Kidney (tissue), 14 donors: Measurements from ENCODE around the gene NINL. TPM values are rescaled to one million over a fixed set of nuclear protein-coding genes. Genes with fewer than 3 reads are reported as not detected.

Source experiments
- DNase-seq, 5 donors: peaks; one replicate each; pipeline ENCODE4 v3.0.0-alpha.2; 2013 to 2020
- FAIRE-seq: peaks from 2 replicates; lab custom pipeline; 2012; peaks lifted over from hg19 to GRCh38; lab: Jason Lieb, UNC
- H3K27ac ChIP-seq, 2 donors: one replicate each; pipeline ENCODE4 v1.7.0; 2013; ENCODE audit warnings: low read depth in 2 of 2, low read length in 2 of 2, inconsistent platforms in 1 of 2
- H3K27me3 ChIP-seq: one replicate; pipeline ENCODE4 v1.7.1; 2013; ENCODE audit warnings: low read length, inconsistent platforms; ENCODE audit not compliant: control insufficient read depth, insufficient read depth
- H3K36me3 ChIP-seq, 3 donors: one replicate each; pipeline versions ENCODE4 v1.7.0 to v1.7.1; 2013; ENCODE audit warnings: low read length in 3 of 3, control low read depth in 1 of 3, inconsistent platforms in 1 of 3; ENCODE audit not compliant: insufficient read depth in 3 of 3, control insufficient read depth in 2 of 3
- H3K4me1 ChIP-seq, 3 donors: one replicate each; pipeline versions ENCODE4 v1.7.0 to v1.7.1; 2013; ENCODE audit warnings: low read length in 3 of 3, inconsistent platforms in 1 of 3, low read depth in 1 of 3; ENCODE audit not compliant: control insufficient read depth in 2 of 3, insufficient read depth in 2 of 3
- H3K4me3 ChIP-seq, 3 donors: one replicate each; pipeline versions ENCODE4 v1.7.0 to v1.8.1; 2013; ENCODE audit warnings: low read length in 3 of 3, control low read depth in 1 of 3, inconsistent platforms in 1 of 3
- H3K9ac ChIP-seq, 3 donors: one replicate each; pipeline versions ENCODE4 v1.7.0 to v1.7.1; 2013; ENCODE audit warnings: low read length in 3 of 3, control low read depth in 1 of 3, inconsistent platforms in 1 of 3
- H3K9me3 ChIP-seq, 3 donors: one replicate each; pipeline versions ENCODE4 v1.7.0 to v1.7.1; 2013; ENCODE audit warnings: low read length in 3 of 3, control low read depth in 1 of 3, inconsistent platforms in 1 of 3; ENCODE audit not compliant: control insufficient read depth in 2 of 3, insufficient read depth in 1 of 3
- intact Hi-C: fragments of 100-400 bp; cut with DNase I; formaldehyde crosslinking; loops from one replicate; pipeline ENCODE4 v1.11.1; 2022
- polyA plus RNA-seq: library from polyadenylated mRNA; stranded (reverse); fragments of 350-450 nt; fragmentation: Illumina TruSeq; extraction: RNeasy Lipid Tissue Mini Kit (QIAGEN cat#74804); gene quantifications from one replicate; pipeline ENCODE4 v1.2.3, GENCODE V29; 2014; ENCODE audit warnings: low read depth, low replicate concordance; ENCODE audit not compliant: insufficient read depth
- total RNA-seq: library from RNA; stranded (reverse); fragmentation: NEBNext Ultra II Directional; extraction: Animal tissue kit (Norgen Biotek cat#: 25700); gene quantifications from one replicate; pipeline ENCODE4 v1.2.1, GENCODE V29; 2021
- TF ChIP-seq, protein P1 (sequence below): IDR thresholded peaks from 3 replicates; pipeline ENCODE4 v1.5.1; 2012; ENCODE audit warnings: mild to moderate bottlenecking, moderate library complexity, borderline replicate concordance; ENCODE audit not compliant: insufficient read depth; ENCODE audit errors: extremely low read depth
- donor health status: control.
- donor health status: control.
- donor health status: control.
- donor health status: control.
- donor health status: control.
- donor health status: DM: yes; HTN: yes; CAD: no.
- donor health status: Normal renal cell carcinoma (clear cell type).

Gene NINL
- total and polyA plus RNA-seq, 2 donors from 2014 or later: 23.4 to 25.2 TPM

DNA sequence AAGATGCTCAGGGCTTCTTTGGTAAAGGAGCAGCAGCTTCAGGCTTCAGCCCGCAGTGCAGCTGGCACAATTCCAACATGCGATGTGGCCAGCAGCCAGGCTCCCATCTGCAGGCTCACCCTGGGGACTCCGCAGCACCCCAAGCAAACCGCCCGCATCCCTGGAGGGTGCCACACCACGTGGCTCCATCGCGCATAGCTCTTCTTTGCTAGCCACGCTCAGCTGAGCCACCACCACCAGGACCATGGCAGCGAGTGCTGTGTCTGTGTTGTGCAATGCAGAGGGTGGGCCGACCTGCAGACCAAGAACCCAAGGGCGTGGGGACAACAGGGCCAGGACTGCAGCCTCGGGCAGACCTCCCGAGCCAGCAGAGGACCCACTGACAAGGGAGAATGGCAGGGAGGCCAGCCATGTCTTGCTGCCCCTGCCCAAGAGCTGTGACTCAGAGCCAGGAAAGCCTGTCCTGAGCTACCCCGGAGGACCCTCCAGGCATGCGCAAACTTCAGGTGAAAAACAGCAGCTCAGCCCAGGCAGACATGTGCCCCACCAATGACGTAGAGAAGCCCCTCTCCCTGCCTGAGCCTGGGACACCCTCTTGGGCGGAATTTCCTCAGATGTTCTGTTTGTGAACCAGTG is 90.0 kb downstream of the NINL start:
- TF ChIP-seq, protein P1, sequence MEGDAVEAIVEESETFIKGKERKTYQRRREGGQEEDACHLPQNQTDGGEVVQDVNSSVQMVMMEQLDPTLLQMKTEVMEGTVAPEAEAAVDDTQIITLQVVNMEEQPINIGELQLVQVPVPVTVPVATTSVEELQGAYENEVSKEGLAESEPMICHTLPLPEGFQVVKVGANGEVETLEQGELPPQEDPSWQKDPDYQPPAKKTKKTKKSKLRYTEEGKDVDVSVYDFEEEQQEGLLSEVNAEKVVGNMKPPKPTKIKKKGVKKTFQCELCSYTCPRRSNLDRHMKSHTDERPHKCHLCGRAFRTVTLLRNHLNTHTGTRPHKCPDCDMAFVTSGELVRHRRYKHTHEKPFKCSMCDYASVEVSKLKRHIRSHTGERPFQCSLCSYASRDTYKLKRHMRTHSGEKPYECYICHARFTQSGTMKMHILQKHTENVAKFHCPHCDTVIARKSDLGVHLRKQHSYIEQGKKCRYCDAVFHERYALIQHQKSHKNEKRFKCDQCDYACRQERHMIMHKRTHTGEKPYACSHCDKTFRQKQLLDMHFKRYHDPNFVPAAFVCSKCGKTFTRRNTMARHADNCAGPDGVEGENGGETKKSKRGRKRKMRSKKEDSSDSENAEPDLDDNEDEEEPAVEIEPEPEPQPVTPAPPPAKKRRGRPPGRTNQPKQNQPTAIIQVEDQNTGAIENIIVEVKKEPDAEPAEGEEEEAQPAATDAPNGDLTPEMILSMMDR: no peak
- Histone ChIP-seq H3K4me3 (no peak overlapping the region), H3K9ac (no peak overlapping the region), H3K36me3 (peaks cover 0 to 31% (median 4%) of the 10 kb centered on the region in 3 donors), H3K4me1 (no peaks in the 10 kb centered on the region), H3K27me3 (no peaks in the 10 kb centered on the region), H3K9me3 (no peaks in the 10 kb centered on the region), H3K27ac (no peak overlapping the region)
- intact Hi-C loops: no loop called here
- FAIRE-seq: no peak
- DNase-seq: peak in 1 of 5 donors; percentile 60

DNA sequence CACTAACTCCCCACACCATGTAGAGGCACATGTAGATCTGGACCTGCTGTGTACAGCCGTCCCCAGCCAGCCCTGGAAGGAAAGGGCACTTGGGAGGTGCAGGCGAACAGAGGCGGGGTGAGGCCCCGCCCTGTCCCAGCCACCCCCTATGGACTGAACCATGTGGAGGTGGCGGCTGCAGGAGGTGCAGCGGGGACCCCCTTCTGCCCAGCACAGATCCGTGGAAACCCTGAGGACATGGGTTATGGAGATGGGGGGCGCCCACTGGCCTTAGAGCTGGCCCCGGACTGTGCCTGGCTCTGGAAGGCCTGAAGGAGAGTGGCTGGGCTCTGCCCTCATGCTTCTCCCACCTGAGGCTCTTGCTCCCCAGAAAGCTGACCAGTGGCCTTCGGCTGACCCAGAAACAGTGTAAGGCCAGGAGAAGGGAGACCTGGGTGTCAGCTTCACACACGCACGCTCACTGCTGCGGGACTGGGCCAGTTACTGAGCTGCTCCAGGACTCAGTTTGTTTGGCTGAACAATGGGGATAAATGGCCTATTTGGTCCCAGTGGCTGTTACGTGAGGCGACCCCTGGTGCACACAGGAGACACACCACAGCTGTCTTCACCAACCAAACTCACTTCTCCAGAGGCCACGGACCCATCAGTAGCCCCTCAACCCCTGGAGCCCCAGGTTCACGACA is 90.7 kb downstream of the NINL start:
- no peaks in the 10 kb centered on the region for H3K4me1 ChIP-seq
- H3K36me3 ChIP-seq: peaks cover 0 to 34% (median 4%) of the 10 kb centered on the region in 3 donors
- no peak overlapping the region for H3K27ac ChIP-seq
- intact Hi-C loops: no loop called here
- DNase-seq: peak in 1 of 5 donors; percentile 54
- H3K27me3 ChIP-seq: no peaks in the 10 kb centered on the region
- no peak overlapping the region for H3K9ac ChIP-seq
- no peak for FAIRE-seq
- no peaks in the 10 kb centered on the region for H3K9me3 ChIP-seq
- H3K4me3 ChIP-seq: no peak overlapping the region
- TF ChIP-seq, protein P1: no peak

DNA sequence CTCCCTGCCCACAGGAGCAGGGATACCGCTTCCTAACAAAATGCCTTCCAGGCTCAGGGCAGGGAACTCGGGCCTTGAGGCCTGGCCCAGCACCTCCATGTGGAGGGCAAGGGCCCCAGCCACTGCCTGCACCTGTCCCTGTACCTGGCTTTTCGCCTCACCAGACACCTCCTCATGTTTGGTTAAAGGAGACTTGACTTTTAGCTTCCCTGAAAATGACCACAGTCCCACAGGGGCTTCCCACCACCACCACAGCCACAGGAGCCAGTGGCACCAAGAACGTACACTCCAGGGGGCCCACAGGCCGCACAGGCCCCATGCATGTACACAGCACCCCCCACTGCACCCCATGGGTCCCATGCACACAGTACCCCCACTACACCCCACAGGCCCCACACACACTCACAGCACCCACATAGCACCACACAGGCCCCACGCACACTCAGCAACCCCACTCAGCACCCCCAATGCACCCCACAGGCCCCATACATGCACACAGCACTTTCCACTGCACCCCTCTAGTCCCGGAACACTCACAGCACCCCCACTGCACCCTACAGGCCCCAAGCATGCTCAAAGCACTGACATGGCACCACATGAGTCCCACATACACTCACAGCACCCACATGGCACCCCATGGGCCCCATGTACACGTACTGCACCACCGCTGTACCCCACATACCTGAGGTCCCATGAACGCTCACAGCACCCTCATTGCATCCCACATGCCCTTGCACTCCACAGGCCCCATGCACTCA is 91.4 kb downstream of the NINL start:
- H3K9me3 ChIP-seq: no peaks in the 10 kb centered on the region
- intact Hi-C loops: no loop called here
- no peak overlapping the region for H3K9ac ChIP-seq
- FAIRE-seq: no peak
- H3K36me3 ChIP-seq: peaks cover 0 to 41% (median 2%) of the 10 kb centered on the region in 3 donors
- TF ChIP-seq, protein P1: no peak
- no peak overlapping the region for H3K4me3 ChIP-seq
- no peaks in the 10 kb centered on the region for H3K27me3 ChIP-seq
- peak in 1 of 5 donors; percentile 46 for DNase-seq
- H3K4me1 ChIP-seq: no peaks in the 10 kb centered on the region
- no peak overlapping the region for H3K27ac ChIP-seq
